ENCODE results near the gene TAX1BP1. TPM values are rescaled to one million over a fixed set of nuclear protein-coding genes. Genes with fewer than 3 reads are reported as not detected.

TAX1BP1 gene
- total and polyA plus RNA-seq, 2 of the 13 experiments (the other 11 are each of a cell fraction or from before 2014, with no cell fraction given), result 95.2 to 98.9 TPM

GRCh38 chr7:27739909-27740448 lies at the start of gene TAX1BP1 (continued):
- TF ChIP-seq, protein P1, sequence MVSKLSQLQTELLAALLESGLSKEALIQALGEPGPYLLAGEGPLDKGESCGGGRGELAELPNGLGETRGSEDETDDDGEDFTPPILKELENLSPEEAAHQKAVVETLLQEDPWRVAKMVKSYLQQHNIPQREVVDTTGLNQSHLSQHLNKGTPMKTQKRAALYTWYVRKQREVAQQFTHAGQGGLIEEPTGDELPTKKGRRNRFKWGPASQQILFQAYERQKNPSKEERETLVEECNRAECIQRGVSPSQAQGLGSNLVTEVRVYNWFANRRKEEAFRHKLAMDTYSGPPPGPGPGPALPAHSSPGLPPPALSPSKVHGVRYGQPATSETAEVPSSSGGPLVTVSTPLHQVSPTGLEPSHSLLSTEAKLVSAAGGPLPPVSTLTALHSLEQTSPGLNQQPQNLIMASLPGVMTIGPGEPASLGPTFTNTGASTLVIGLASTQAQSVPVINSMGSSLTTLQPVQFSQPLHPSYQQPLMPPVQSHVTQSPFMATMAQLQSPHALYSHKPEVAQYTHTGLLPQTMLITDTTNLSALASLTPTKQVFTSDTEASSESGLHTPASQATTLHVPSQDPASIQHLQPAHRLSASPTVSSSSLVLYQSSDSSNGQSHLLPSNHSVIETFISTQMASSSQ (IDR thresholded peaks at IDR 0.05; ENCODE audit: low read depth), result no peak
- TF ChIP-seq, protein P1 (CRISPR knock-in tag; IDR thresholded peaks at IDR 0.05; ENCODE audit: borderline replicate concordance), result 0 out of 2 replicates have a peak, but pooled peaks have one; percentile 42
- no peak for TF ChIP-seq ZNF3 (CRISPR knock-in tag; IDR thresholded peaks at IDR 0.05)
- no peak for TF ChIP-seq ZNF646 (CRISPR knock-in tag; IDR thresholded peaks at IDR 0.05)
- TF ChIP-seq ZNF431 (CRISPR knock-in tag; IDR thresholded peaks at IDR 0.05; ENCODE audit: borderline replicate concordance, low read depth), result no peak
- no peak for TF ChIP-seq CBFB (CRISPR knock-in tag; IDR thresholded peaks at IDR 0.05)
- TF ChIP-seq ZNF343 (CRISPR knock-in tag; IDR thresholded peaks at IDR 0.05), result peak; percentile 65; the same call in 1 of the 2 replicates
- TF ChIP-seq ZNF160 (CRISPR knock-in tag; IDR thresholded peaks at IDR 0.05), result 0 out of 2 replicates have a peak, but pooled peaks have one; percentile 65
- no peak for TF ChIP-seq RXRB (CRISPR knock-in tag; IDR thresholded peaks at IDR 0.05; ENCODE audit: borderline replicate concordance)
- no peak for TF ChIP-seq MXD1 (CRISPR knock-in tag; IDR thresholded peaks at IDR 0.05)
- TF ChIP-seq ZNF30 (CRISPR knock-in tag; IDR thresholded peaks at IDR 0.05), result no peak
- TF ChIP-seq, protein P2, sequence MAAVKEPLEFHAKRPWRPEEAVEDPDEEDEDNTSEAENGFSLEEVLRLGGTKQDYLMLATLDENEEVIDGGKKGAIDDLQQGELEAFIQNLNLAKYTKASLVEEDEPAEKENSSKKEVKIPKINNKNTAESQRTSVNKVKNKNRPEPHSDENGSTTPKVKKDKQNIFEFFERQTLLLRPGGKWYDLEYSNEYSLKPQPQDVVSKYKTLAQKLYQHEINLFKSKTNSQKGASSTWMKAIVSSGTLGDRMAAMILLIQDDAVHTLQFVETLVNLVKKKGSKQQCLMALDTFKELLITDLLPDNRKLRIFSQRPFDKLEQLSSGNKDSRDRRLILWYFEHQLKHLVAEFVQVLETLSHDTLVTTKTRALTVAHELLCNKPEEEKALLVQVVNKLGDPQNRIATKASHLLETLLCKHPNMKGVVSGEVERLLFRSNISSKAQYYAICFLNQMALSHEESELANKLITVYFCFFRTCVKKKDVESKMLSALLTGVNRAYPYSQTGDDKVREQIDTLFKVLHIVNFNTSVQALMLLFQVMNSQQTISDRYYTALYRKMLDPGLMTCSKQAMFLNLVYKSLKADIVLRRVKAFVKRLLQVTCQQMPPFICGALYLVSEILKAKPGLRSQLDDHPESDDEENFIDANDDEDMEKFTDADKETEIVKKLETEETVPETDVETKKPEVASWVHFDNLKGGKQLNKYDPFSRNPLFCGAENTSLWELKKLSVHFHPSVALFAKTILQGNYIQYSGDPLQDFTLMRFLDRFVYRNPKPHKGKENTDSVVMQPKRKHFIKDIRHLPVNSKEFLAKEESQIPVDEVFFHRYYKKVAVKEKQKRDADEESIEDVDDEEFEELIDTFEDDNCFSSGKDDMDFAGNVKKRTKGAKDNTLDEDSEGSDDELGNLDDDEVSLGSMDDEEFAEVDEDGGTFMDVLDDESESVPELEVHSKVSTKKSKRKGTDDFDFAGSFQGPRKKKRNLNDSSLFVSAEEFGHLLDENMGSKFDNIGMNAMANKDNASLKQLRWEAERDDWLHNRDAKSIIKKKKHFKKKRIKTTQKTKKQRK (IDR thresholded peaks at IDR 0.05; ENCODE audit: low read length), result no peak
